GM19035 (cell line): ENCODE results near the gene LIMS2.

Source experiments
- ATAC-seq: cut with Tn5 transposase; IDR thresholded peaks from one replicate; pipeline ENCODE4 v1.9.1; 2021; ENCODE audit not compliant: unreplicated experiment

LIMS2 gene

DNA sequence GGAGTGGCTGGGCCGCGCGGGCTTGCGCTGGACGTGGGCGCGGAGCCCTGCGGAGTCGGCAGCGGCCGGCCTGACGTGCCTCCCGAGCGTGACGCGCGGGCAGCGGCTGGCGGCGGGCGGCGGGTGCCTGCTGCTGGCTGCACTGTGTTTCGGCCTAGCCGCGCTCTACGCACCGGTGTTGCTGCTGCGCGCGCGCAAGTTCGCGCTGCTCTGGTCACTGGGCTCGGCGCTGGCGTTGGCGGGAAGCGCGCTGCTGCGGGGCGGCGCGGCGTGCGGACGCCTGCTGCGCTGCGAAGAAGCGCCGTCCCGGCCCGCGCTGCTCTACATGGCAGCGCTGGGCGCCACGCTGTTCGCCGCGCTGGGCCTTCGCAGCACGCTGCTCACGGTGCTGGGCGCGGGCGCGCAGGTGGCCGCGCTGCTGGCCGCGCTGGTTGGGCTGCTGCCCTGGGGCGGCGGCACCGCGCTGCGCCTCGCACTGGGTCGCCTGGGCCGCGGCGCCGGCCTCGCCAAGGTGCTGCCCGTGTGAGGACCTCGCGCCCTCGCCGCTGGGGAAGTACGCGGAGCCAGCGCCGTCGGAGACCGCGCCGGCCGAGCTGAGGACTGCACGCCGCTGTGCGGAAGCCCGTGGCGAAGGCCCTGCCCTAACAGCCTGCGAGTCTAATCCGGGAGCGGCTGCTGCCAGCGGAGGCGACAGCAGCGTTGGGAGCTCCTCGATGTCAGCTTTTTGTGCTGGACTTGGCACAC lies 26.5 kb upstream of the LIMS2 start:
- peak; percentile 49 for ATAC-seq

DNA sequence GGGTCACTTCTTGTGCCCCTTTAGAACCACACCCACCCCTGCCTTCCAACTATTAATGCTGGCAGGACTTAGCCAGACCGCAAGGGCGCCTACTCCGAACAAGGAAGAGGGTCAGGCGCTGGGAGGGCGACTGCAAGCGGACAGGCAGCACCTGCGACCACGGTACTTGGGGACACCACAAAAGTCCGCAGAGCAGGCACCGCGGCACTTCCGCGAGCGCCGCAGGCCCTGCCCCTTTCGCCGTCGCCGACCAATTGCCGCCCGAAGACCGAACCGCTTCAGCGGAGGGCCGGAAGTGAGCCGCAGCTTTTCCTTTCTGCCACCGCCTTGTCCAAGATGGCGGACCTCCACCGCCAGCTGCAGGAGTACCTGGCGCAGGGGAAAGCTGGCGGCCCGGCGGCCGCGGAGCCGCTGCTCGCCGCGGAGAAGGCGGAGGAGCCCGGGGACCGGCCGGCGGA lies 25.9 kb upstream of the LIMS2 start, which contains the start of gene SFT2D3:
SFT2D3 (plus strand) TSS at position 305 of the 458 bp plus-strand sequence; CDS start at position 337, 32 bp downstream.
- ATAC-seq, result peak; percentile 73

DNA sequence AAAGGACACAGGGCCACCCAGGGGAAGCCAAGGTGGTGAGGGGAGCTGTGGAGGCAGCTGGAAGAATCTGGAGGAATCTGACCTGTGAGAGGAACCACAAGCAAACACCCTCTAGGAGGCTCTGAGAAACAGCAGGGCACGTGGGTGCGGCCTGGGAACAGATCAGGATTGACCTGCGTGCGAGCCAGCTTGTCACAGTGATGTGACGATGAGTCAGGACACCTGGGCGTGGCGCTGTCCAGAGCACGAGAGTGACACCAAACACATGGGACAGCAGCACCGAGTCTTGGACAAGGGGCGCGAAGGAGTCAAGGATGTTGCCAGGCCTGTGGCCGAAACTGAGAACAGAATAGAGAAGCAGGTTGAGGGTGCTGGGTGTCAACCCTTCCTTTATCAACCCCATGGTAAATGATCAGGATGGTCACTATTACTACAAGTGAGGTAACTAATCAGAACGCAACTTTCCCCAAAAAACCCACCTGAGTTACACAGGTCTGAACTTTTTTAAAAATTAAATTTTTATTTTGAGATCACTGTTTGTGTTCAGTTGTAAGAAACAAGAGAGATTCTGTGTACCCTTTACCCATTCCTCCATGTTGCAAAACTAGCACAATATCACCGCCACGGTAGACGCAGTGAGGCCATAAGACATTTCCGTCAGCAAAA lies 25.3 kb upstream of the LIMS2 start:
- peak; percentile 55 for ATAC-seq

DNA sequence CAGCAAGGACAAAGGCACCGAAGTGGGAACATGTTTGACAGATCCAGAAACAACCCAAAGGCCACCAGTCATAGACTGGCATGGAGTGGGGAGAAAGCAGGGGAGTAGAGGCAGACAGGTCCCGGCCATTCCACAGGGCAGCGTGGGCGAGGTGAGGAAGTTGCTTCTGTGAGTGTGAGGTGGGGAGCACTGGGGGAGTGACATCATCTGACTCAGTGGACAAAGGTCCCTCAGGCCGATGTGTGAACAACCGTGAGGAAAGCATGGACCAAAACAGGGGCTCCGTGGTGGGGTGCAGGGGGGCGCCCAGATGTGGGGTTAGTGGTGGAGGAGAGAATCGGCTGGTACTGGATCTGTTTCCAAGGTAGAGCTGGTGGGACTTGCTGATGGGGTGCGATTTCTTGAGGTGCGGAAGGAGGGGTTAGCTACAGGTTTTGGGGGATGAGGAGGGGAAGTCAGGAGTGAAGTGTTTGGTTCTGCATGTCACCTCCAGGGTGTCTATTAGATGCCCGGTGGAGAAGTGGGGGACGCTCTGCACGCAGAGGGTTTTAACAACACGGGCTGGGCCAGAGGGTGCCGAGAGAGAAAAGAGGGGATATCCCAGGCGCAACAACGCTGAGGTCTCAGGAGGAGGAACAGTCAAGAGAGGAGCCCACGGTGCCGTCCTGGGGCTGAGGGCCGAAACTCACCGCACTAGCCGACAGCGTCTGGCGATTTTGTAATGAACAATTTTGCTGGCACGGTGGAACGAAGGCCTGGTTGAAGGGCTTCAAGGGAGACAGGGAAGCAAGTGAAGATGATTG lies 23.4 kb upstream of the LIMS2 start:
- ATAC-seq, result no peak

DNA sequence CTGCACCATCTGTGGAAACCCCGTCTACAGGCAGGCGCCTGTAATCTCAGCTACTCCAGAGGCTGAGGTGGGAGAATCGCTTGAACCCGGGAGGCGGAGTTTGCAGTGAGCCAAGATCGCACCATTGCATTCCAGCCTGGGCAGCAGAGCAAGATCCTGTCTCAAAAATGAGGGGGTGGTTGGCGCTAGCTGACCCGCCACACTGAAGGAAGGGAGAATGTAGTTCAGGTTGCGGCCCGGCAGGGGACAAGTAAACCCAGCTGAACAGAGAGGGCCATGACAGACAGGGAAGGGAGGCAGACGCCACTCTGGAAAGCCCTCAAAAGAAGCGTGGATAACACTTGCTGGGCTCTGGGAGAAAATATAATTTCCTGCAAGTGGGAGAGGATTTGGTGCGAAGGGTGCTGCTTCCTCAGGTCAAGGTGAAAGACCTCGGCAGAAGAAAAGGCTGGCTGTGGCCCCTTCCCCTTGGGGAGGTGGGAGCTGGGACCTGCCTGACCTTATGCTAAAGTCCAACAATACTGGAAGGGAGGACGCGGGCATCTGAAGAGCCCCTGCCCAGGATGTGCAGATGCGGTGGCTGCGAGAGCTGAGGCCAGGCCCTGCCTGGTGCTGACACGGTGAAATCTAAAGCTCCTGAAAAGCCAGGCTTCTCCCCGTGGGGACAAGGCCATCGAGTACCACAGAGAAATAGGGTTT lies 22.3 kb upstream of the LIMS2 start:
- ATAC-seq, result no peak

DNA sequence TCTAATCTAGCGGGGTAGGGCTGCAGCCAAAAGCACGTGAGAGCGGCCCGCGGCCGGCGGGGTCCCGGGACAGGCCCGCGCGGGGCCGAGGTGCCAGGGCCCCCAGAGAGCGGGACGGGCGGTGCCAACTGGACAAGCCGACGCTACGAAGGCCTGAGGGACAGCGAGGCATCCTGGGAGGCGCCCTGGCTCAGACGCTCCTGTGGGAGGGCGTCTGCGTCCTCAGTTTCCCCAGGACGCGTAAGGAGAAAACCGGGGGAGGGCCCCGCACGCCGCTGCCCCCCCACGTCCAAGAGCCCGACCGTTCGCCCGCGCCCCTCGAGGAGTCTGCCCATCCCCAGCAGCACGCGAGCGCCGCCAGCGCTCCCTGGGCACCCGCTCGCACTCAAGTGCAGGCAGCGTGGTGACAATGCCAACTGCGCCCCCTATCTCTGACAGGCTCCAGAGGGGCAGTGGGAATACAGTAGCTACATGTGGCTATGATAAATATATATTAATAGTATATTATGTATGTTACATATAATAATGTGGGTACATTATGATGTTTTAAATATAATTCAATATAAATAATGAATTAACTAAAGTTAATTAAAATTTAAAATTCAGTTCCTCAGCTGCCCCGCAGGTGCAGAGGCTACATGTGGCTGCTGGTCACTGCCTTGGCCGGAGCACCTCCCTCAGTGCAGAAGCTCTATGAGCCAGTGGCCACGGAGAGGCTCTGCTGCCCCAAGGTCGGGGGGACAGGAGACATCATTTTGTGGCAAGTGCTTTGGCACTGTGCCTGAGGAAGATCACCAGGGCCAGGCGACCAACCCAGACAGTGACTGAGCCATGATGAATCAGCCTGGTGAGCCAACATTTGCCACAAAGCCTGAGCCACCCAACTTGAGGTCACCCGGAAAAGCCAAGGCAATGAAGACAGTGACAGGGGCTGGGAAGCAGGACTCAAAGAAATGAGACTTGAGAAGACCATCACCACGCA lies 20.5 kb upstream of the LIMS2 start:
- ATAC-seq, result no peak

DNA sequence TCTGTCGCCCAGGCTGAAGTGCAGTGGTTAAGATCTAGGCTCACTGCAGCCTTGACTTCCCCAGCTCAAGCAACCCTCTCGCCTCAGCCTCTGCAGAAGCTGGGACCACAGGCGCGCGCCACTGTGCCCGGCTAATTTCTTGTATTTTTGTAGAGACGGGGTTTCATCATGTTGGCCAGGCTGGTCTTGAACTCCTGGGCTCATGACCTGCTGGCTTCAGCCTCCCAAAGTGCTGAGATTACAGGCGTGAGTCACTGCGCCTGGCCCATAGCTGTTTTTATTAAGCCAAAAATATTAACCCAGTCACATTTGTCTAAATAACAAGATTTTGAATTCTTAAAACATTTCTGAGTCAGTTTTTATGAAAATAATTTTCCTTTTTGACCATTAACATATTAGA lies 19.7 kb upstream of the LIMS2 start:
- ATAC-seq, result no peak

DNA sequence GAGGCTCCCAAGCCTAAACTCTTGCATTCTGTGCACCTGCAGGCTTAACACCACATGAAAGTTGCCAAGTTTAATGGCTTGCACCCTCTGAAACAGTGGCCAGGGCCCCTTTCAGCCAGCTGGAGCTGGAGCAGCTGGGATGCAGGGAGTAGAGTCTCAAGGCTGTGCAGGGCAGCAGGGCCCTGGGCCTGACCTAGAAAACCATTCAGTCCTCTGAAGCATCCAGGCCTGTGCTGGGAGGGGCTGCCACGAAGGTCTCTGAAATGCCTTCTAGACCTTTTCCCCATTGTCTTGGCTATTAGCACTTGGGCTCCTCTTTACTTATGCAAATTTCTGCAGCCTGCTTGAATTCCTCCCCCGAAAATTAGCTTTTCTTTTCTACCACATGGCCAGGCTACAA lies 15.4 kb upstream of the LIMS2 start:
- ATAC-seq, result no peak

DNA sequence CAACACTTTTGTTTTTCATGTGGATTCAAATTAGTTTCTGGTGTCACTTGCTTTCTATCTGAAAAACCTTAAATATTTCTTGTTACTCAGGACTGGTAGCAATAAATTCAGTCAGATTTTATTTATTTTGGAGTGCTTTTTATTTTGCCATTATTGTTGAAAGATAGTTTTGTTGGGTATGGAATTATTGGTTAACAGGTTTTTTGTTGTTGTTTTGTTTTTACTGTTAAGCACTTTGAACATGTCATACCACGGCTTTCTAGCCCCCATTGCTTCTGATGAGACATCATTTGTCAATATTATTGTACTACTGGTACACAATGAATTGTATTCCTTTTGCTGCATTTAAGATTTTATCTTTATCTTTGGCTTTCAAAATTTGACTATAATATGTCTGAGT lies 13.1 kb upstream of the LIMS2 start:
- ATAC-seq, result no peak

DNA sequence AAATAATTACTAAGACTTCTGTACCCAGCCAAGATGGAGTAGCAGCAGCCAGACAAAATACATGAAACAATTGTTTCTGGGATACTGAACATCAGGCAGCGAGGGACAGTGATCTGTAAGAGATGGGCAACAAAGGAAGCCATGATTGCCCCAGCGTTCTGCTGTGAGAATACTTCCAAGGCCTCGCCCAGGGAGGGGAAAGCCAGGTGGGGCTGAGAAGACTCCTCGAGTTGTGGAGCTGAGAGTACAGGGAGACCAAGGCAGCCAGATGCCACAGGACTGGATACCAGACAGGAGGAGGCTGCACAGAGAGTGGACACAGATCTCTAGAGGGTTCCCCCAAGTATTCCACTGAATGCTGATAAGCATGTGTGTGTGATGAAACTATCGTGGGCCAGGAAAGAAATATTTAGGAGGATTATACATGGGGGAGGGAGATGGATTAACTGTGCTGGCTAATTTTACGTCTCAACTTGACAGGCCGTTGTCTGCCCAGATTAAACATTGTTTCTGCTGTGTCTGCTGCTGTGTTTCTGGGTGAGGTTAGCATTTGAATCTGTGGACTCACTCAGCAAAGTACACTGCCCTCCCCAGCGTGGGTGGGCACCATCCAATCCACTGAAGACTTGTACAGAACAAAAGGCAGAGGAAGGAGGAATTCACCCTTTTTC lies 10.2 kb upstream of the LIMS2 start:
- ATAC-seq, result no peak

DNA sequence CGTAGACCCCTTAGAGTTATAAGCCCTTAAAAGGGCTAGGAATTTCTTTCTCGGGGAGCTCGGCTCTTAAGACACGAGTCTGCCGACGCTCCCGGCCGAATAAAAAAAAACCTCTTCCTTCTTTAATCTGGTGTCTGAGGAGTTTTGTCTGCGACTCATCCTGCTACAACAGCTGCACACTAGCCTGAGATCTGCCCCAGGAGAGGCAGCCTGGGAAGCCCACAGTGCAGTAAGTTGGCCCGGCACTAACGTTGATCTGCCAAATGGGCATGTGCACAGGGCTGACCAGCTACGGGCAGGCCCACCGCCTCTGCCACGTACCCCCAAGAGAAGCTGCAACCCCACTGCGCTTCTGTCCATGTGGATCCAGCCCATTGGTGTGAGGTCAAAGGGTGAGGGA lies 8.4 kb upstream of the LIMS2 start:
- ATAC-seq, result no peak

DNA sequence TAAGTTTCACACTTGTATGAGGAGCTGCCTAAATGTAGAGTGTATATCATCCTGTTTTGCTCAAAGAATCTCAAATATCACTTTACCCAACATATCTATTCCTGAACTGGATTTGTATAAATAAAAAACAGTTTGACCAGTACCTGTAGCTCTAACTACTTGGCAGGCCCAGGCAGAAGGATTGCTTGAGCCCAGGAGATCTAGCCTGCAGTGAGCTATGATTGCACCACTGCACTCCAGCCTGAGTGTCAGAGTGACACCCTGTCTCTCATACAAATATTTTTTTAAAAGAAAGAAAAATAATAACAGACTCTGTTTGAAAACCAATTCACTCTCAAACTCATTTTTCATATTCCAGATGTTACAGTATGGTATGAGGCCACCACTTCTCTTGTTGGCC lies 7.7 kb upstream of the LIMS2 start:
- ATAC-seq, result no peak

DNA sequence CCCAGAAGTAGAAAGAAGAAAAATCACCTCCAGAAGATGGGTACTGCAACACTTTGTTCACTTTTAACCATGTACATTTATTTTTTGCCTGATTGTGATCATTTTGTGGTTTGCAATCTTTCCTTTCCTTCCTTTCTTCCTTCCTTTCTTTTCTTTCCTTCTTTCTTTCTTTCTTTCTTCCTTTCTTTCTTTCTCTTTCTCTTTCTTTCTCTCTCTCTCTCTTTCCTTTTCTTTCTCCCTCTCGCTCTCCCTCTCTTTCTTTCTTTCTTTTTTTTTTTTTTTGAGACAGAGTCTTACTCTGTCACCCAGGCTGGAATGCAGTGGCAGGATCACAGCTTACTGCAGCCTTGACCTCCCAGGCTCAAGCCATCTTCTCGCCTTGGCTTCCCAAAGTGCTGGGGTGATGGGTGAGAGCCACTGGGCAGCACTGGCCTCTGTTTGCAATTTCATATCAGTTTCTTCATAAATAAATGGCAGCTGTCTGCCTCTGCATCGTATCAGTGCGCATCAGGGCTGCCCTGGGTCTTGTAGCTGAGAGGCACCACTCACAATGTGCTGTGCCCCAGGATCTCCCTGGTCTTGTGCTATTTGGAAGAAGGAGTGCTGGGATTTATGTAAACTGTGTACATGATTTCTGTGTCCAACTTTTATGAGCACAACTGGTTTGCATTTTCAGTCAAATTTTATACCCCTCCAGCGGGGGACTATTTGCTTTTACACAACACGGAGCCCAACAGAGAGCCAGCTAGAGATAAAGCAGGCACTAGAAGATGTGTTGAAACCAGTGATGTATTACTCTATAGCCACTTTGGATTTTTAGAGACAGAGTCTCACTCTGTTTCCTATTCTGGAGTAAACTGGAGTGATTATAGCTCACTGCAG lies 6.9 kb upstream of the LIMS2 start:
- no peak for ATAC-seq

DNA sequence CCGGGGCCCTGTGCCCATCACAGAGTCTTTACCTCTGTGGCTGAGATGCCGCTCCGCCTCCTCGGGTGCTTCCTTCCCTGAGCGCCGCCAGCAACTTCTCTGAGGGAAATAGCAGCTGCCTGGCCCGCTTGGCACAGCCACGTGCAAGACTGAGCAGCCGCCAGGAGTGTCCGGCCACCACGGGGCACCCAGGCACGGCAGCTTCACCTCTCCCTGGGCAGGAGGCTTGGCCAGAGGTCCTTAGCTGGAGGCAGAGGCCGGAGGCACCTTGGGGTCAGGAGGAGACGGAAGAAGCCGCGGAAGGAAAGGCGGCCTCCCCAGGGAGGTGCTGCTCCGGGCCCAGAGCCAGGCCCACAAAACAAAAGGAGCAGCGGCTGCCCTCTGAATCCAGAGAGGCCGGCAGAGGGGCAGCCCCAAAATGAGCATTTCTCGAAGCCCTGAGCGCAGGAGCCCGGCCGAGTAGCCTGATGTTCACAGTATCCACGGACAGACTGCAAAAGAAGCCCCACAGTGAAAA lies 6.0 kb upstream of the LIMS2 start:
- ATAC-seq, result no peak

DNA sequence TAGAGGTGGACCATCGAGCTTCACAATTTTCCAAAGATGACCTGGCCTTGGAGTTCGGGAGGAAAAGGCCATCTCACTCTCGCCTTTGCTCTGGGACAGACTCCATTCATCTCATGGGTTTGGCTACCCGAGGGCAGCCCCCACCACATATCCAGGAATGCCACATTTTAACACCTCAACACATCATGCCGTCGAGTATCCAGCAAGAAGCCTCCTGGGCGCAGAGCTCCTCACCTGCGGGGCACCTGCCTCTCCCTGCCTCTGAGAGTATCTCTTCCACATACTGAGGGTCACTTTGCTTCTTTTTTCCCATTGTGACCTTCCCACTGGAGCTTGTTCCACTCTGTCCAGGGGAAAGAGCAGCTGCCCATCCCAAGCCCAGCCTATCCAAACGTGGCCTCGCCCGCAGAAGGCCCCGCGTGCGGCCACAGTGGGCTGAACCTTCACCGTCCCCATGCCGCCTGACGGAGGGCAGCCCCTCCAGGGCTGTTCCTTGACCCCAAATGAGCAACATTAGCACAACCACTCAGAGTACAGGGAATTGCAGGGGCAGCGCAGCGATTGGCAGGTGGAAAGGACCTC lies 5.5 kb upstream of the LIMS2 start:
- ATAC-seq, result no peak

DNA sequence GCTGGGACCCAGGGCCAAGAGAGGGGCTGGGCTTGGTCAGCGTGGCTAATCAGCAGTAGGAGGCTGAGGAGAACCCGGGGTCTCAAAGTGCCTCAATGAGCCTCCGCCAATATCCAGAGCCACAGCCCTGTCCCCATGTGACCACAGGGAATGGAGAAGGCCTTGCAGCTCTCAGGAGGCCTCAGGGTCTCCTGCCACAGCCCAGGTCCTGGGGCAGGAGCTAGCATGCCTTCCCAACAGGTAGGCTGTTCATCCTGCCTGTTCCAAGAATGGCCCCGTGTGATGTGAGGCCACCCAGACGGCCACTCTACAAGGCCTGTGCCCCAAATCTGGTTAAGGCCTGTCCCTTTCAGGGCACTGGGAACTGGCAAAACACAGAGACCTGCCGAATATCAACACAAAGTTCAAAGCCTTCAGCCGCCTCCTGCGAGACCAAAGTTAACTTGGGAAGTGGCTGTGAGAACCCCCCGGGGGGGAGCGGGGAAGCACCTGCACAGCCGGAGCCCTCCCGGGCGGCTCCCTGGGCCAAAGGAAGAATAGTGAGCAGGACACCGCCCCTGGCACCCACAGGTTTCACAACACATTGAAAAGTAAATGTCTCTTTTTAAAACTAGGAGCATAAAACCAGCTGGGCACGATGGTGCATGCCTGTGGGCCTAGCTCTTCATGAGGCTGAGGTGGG lies 4.5 kb upstream of the LIMS2 start:
- no peak for ATAC-seq

DNA sequence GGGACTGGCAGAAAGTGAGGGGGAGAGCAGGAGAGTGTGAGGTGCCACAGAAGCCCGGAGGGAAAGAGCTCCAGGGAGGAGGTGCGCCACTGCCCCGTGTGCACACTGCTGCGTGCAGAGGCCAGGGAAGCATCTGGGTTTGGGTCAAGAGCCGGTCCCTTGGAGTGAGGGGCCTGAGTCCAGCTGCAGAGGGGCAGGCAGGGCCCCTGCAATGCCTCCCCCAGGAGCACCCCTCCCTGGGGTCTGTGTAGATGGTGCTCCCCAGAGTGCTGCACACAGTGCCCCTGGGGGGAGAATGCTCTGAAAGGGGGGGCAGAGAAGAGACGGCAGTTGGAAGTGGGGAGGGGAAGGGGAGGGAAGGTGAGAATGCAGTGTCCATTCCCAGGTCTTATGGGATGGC lies 3.7 kb upstream of the LIMS2 start:
- no peak for ATAC-seq
